ENCODE measurements around the gene OR4D9. TPM values are rescaled to one million over a fixed set of nuclear protein-coding genes. Genes with fewer than 3 reads are reported as not detected.
"Not testable (repeated sequence)": the region's sequence is repeated elsewhere in the genome, so short reads cannot be mapped to it uniquely, and the experiment has no call there.

Gene OR4D9
- not detected in 2 replicates for total RNA-seq (2014; rRNA removed; shearing (Covaris generic); ENCODE audit: low replicate concordance)

GRCh38 chr11:59510941-59511589 is at the start of gene OR4D9:
Gene OR4D9 (plus strand): TSS chr11:59511539. CDS start chr11:59514913, 3,374 bp downstream.
- Histone ChIP-seq H3K4me3 (no peak within 1 kb of the TSS), H3K27me3 (no peaks in the 10 kb centered on the region), H3K9me3 (no peaks in the 10 kb centered on the region), H3K36me3 (no peaks in the 10 kb centered on the region)
- DNase-seq, result no peak

DNA sequence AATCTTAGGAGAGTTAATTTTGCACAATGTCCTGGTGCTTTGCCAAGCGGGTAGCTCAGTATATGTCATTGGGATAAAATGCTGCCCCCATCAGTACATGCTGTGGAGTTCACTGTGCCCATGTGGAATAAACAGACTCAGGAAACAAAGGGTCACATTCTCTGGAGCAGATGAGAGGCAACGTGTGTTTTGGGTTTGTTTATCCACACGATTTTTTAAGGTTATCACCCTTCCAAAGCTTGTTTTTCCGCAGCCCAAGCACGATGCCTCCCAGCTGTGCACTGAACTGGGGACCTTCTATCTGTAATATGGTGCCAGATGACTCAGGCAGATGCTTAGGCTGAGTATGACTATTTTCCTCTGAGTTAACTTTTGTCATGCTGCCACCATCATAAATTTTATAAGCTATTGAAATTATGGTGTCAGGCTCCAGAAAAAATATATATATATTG is 48.1 kb upstream of the OR4D9 start:
- Histone ChIP-seq H3K4me3 (no peak overlapping the region), H3K36me3 (no peaks in the 10 kb centered on the region), H3K9me3 (no peaks in the 10 kb centered on the region), H3K27me3 (no peaks in the 10 kb centered on the region)
- peak; percentile 92 for DNase-seq

GRCh38 chr11:59473015-59473414 is 38.3 kb upstream of the OR4D9 start, which contains the start of gene OR4D10:
Gene OR4D10 (plus strand): TSS chr11:59473315. CDS start chr11:59477430, 4,115 bp downstream.
- H3K27me3 ChIP-seq, result no peaks in the 10 kb centered on the region
- no peak within 1 kb of the TSS for H3K4me3 ChIP-seq
- no peaks in the 10 kb centered on the region for H3K36me3 ChIP-seq
- DNase-seq, result no peak
- H3K9me3 ChIP-seq, result no peaks in the 10 kb centered on the region

DNA sequence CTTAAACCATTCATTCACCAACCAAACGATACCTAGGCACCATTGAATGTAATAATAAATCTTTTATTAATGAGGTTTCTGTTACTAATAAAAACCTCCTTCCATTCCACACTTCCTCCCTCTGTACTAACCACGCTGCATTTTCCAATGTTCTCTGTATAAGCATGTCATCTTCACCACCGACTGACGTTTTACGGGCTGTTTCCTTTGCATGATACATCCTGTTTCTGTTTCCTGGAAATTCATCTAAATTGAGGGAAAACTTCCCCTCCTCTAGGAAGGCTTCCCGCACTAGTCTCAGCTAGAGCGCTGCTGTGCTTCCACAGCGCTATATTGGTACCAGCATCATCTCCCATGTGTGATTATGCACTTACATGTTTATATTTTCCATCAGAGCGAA is 36.2 kb upstream of the OR4D9 start:
- Histone ChIP-seq H3K36me3 (no peaks in the 10 kb centered on the region), H3K27me3 (no peaks in the 10 kb centered on the region), H3K9me3 (no peaks in the 10 kb centered on the region), H3K4me3 (no peak overlapping the region)
- DNase-seq, result no peak

DNA sequence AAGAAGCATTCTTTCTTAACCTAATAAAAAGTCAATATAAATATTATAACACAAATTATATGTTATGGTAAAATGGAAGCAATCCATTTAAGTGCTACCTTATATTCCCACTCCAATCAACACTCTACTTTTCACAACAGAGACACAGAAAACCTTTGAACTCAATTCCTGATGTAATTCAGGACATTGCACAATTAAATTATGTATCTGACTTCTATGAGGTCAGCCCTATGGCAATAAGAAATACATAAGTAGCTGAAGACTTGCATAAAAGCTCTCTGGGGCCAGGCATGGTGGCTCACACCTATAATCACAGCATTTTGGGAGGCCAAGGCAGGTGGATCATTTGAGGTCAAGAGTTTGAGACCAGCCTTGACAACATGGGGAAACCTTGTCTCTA is 31.4 kb upstream of the OR4D9 start:
- no peaks in the 10 kb centered on the region for H3K36me3 ChIP-seq
- DNase-seq, result no peak
- no peaks in the 10 kb centered on the region for H3K9me3 ChIP-seq
- no peak overlapping the region for H3K4me3 ChIP-seq
- no peaks in the 10 kb centered on the region for H3K27me3 ChIP-seq

- Histone ChIP-seq H3K9me3 (no peaks in the 10 kb centered on the region), H3K4me3 (no peak overlapping the region), H3K36me3 (no peaks in the 10 kb centered on the region), H3K27me3 (no peaks in the 10 kb centered on the region)
- DNase-seq, result no peak
Measured at GRCh38 chr11:59480359-59480758, 31.0 kb upstream of the OR4D9 start.

- H3K36me3 ChIP-seq, result no peaks in the 10 kb centered on the region
Measured at GRCh38 chr11:59501931-59502330, 9.4 kb upstream of the OR4D9 start.

GRCh38 chr11:59503276-59503675 is 8.1 kb upstream of the OR4D9 start, which contains the start of gene OR4D11:
Gene OR4D11 (plus strand): TSS chr11:59503576. CDS start chr11:59503576, 0 bp downstream.
- Histone ChIP-seq H3K36me3 (no peaks in the 10 kb centered on the region), H3K4me3 (no peak within 1 kb of the TSS), H3K9me3 (no peaks in the 10 kb centered on the region), H3K27me3 (no peaks in the 10 kb centered on the region)
- DNase-seq, result no peak

More at GRCh38 chr11:59501931-59502330, 9.4 kb upstream of the OR4D9 start:
- Histone ChIP-seq H3K27me3 (no peaks in the 10 kb centered on the region), H3K4me3 (no peak overlapping the region), H3K9me3 (no peaks in the 10 kb centered on the region)
- no peak for DNase-seq

- Histone ChIP-seq H3K4me3 (no peak overlapping the region), H3K27me3 (no peaks in the 10 kb centered on the region), H3K9me3 (no peaks in the 10 kb centered on the region), H3K36me3 (no peaks in the 10 kb centered on the region)
- DNase-seq, result no peak
Measured at GRCh38 chr11:59511675-59512074, 336 bp downstream of the OR4D9 start.

GRCh38 chr11:59520139-59520538 is 8.8 kb downstream of the OR4D9 start:
- not testable (repeated sequence) for H3K27me3 ChIP-seq, H3K4me3 ChIP-seq, DNase-seq, H3K36me3 ChIP-seq, H3K9me3 ChIP-seq

GRCh38 chr11:59520741-59521140 is 9.4 kb downstream of the OR4D9 start:
- Histone ChIP-seq H3K4me3 (no peak overlapping the region), H3K36me3 (no peaks in the 10 kb centered on the region), H3K9me3 (no peaks in the 10 kb centered on the region), H3K27me3 (no peaks in the 10 kb centered on the region)
- DNase-seq, result no peak

GRCh38 chr11:59523541-59523940 is 12.2 kb downstream of the OR4D9 start:
- H3K36me3 ChIP-seq, result no peaks in the 10 kb centered on the region
- H3K4me3 ChIP-seq, result no peak overlapping the region
- no peaks in the 10 kb centered on the region for H3K27me3 ChIP-seq
- H3K9me3 ChIP-seq, result no peaks in the 10 kb centered on the region
- DNase-seq, result no peak

- DNase-seq, result no peak
- H3K4me3 ChIP-seq, result no peak overlapping the region
- H3K27me3 ChIP-seq, result no peaks in the 10 kb centered on the region
- no peaks in the 10 kb centered on the region for H3K36me3 ChIP-seq
- H3K9me3 ChIP-seq, result no peaks in the 10 kb centered on the region
Measured at GRCh38 chr11:59528711-59529110, 17.4 kb downstream of the OR4D9 start.

GRCh38 chr11:59532620-59533019 is 21.3 kb downstream of the OR4D9 start:
- Histone ChIP-seq H3K9me3 (no peaks in the 10 kb centered on the region), H3K36me3 (no peaks in the 10 kb centered on the region), H3K4me3 (no peak overlapping the region), H3K27me3 (no peaks in the 10 kb centered on the region)
- no peak for DNase-seq

- Histone ChIP-seq H3K4me3 (no peak overlapping the region), H3K9me3 (no peaks in the 10 kb centered on the region), H3K36me3 (no peaks in the 10 kb centered on the region), H3K27me3 (no peaks in the 10 kb centered on the region)
- no peak for DNase-seq
Measured at GRCh38 chr11:59534676-59535075, 23.3 kb downstream of the OR4D9 start.

- Histone ChIP-seq H3K27me3 (no peaks in the 10 kb centered on the region), H3K4me3 (no peak overlapping the region)
- DNase-seq, result no peak
Measured at GRCh38 chr11:59542142-59542810, 30.9 kb downstream of the OR4D9 start.

DNA sequence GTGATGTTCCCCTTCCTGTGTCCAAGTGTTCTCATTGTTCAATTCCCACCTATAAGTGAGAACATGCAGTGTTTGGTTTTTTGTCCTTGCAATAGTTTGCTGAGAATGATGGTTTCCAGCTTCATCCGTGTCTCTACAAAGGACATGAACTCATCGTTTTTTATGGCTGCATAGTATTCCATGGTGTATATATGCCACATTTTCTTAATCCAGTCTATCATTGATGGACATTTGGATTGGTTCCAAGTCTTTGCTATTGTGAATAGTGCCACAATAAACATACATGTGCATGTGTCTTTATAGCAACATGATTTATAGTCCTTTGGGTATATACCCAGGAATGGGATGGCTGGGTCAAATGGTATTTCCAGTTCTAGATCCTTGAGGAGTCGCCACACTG is 32.4 kb downstream of the OR4D9 start:
- H3K4me3 ChIP-seq, H3K9me3 ChIP-seq, H3K27me3 ChIP-seq, H3K36me3 ChIP-seq, DNase-seq: not testable (repeated sequence)

More at GRCh38 chr11:59542142-59542810, 30.9 kb downstream of the OR4D9 start:
- Histone ChIP-seq H3K9me3 (0 out of 2 replicates have a peak, but pooled peaks cover 2% of the 10 kb centered on the region), H3K36me3 (no peaks in the 10 kb centered on the region)

DNA sequence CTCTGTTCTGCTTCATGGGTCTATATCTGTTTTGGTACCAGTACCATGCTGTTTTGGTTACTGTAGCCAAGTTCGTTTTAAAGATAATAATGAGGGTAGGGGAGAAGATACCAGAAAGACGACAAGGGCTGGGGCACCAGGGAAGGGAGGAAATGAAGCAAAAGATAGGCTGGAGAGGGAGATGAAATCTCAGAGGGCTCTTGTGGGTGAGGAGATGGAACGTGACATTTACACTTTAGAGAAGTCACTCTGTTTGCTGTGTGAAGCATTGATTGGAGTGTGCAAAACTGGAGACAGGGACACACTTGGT is 33.5 kb downstream of the OR4D9 start:
- Histone ChIP-seq H3K27me3 (no peaks in the 10 kb centered on the region), H3K9me3 (0 out of 2 replicates have a peak, but pooled peaks cover 2% of the 10 kb centered on the region), H3K36me3 (no peaks in the 10 kb centered on the region), H3K4me3 (no peak overlapping the region)
- DNase-seq, result no peak

All from MG63 (cell line).